Measurements from ENCODE around the gene NSD1.

The NSD1 gene

GRCh38 chr5:177313561-177314259 is 180.1 kb downstream of the NSD1 start:
- no peak for TF ChIP-seq CTCF (IDR thresholded peaks at IDR 0.05)

- no peak for TF ChIP-seq CTCF (IDR thresholded peaks at IDR 0.05)
Measured at GRCh38 chr5:177314376-177315342, 181.1 kb downstream of the NSD1 start.

DNA sequence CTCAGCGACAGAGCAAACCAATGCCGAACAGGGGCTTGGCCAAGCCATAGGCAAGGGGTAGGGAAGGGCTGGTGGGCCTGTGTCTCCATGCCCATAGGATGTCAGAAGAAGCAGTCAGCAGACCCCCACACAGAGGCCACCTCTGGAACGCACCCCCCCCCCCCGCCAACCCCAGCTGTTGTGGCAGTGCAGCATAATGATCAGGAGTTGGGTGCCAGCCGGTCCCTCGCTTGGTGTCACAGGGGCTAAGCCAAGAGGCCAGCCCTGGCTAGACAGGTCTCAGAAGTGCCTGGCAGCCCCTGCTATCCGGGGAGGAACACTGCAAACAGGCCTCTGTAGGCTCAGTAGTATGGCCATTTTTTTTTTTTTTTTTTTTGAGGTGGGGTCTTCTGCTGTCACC is 181.8 kb downstream of the NSD1 start:
- no peak for TF ChIP-seq CTCF (IDR thresholded peaks at IDR 0.05)

DNA sequence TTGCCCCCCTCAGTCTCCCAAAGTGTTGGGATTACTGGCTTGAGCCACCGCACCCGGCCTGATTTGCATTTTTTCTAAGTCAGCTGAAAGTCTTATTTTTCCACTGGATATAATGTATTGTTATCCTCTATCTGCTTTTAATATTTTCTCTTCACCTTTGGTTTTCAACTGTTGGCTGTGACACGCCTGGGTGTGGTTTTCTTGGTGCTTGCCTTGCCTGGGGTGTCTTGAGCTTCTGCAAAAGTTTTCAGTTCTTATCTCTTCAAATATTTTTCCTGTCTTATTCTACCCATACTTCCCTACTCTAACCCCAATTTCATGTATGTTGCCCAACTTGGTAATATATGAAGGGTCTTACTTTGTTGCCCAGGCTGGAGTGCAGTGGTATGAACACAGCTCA is 182.4 kb downstream of the NSD1 start:
- no peak for TF ChIP-seq CTCF (IDR thresholded peaks at IDR 0.05)

DNA sequence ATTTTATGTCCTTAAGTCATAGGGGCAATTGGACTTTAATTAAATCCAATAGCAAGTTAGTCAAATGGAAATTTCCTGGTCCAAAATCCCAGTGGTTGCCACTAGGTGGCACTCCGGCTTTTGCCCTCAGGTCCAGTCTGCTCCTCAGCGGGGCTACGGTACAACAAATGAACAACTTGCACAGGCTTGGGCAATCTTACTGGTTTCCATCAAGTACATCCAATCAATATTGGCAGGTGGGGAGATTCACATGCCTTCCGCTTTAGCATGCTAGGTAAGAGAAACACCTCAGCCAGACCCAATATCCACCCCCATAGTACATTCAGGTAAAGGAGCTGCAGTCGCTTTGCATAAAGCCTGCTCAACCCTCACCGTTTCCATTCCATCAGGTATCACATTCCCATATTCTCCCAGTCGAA is 184.4 kb downstream of the NSD1 start:
- TF ChIP-seq CTCF (IDR thresholded peaks at IDR 0.05): peak; percentile 95

GRCh38 chr5:177319913-177320588 is 186.5 kb downstream of the NSD1 start:
- no peak for TF ChIP-seq CTCF (IDR thresholded peaks at IDR 0.05)

DNA sequence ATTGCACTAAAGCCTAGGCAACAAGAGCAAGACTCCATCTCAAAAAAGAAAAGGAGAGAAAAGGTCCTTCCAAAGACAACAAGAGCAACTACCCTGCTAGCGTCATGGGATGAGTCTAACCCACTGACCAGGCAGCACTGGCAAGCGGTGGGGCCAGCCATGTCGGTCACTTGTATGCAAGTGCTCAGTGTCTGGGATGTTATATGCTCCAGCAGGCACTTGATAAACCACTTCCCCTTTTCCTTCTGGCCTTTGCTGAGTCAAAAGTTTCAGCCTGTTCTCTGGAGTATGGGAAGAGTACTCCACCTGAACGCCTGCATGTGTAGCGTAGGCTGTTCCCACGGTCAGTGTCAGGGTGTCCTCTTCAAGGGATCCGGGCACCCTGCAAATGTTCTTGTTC is 187.3 kb downstream of the NSD1 start:
- no peak for TF ChIP-seq CTCF (IDR thresholded peaks at IDR 0.05)
